ENCODE measurements around the gene CAMK2N2. TPM values are rescaled to one million over a fixed set of nuclear protein-coding genes. Genes with fewer than 3 reads are reported as not detected.

Gene CAMK2N2
- total RNA-seq, 1 experiment from 2014 or later, result 0.66 TPM

DNA sequence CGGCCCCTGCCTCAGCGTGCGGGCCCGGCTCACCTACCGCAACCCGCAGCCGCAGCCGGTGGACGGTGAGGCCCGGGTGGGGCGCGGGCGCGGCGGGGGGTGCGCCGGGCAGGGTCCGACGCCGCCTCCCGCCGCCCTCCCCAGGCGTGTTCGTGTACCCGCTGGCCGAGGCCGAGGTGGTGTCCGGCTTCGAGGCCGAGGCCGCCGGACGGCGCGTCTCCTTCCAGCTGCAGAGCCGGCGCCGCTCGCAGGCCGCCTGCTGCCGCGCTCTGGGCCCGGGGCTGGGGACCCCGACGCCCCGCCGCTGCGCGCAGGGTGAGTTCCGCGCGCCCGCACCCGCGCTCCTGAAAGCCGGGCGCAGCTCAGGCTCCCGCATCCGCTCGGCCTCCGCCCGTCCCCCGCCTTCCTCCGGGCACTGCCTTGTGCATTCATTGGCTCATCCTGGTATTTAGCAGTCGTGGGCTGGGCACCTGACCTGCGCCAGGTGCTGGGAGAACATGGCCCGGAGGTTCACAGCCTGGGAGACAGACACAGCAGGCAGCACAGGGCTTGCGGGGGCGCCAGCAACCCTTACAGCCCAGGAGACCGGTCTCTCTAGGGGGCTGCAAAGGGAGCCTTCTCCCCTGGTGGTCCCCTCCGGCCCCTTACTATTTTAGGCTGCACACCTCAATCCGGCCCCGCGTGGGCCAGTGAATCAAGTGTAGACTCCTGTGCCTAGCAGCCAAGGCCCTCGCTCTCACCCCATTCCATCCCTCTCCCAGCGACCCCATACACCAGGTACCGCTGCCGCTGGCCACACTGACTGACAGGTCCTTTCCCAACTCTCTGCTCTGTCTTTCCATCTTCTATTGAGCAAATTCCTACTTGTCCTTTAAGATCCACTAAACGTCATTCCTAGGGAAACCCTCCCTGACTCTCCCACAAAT is 30.5 kb downstream of the CAMK2N2 start:
- TF ChIP-seq, protein P1, sequence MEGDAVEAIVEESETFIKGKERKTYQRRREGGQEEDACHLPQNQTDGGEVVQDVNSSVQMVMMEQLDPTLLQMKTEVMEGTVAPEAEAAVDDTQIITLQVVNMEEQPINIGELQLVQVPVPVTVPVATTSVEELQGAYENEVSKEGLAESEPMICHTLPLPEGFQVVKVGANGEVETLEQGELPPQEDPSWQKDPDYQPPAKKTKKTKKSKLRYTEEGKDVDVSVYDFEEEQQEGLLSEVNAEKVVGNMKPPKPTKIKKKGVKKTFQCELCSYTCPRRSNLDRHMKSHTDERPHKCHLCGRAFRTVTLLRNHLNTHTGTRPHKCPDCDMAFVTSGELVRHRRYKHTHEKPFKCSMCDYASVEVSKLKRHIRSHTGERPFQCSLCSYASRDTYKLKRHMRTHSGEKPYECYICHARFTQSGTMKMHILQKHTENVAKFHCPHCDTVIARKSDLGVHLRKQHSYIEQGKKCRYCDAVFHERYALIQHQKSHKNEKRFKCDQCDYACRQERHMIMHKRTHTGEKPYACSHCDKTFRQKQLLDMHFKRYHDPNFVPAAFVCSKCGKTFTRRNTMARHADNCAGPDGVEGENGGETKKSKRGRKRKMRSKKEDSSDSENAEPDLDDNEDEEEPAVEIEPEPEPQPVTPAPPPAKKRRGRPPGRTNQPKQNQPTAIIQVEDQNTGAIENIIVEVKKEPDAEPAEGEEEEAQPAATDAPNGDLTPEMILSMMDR (IDR thresholded peaks at IDR 0.05; ENCODE audit: insufficient read depth in 1 of 2, low read depth in 1 of 2, low read length in 1 of 2, severe bottlenecking in 1 of 2, unreplicated experiment in 1 of 2), result no peak
- peaks cover 24% of the 10 kb centered on the region for H3K27me3 Mint-ChIP-seq (ENCODE audit: insufficient read depth, unreplicated experiment)
- ChIA-PET CTCF (no interaction called here), POLR2A (interaction anchor here (0.5 to 0.6 kb wide), 2 partner anchors 15 to 331 kb away, joined by 3 to 5 read pairs; partner anchors contain the start of gene EPHB3)
- Histone ChIP-seq H3K9me3 (no peaks in the 10 kb centered on the region), H3K4me1 (peaks cover 9% of the 10 kb centered on the region), H3K4me3 (ENCODE audit: low read depth, low read length) (peak overlapping the region; percentile 58), H3K27me3 (replicated peaks; ENCODE audit: control insufficient read depth, insufficient read depth, low read length) (peaks cover 5% of the 10 kb centered on the region), H3K36me3 (ENCODE audit: control insufficient read depth, insufficient read depth, low read length) (no peaks in the 10 kb centered on the region)
- BruUV-seq (replicated peaks), result no TSS peak
- peak overlapping the region; percentile 70 for H3K4me3 Mint-ChIP-seq (ENCODE audit: unreplicated experiment)
- no peaks in the 10 kb centered on the region for H3K9me3 Mint-ChIP-seq (ENCODE audit: unreplicated experiment)
- peaks cover 4% of the 10 kb centered on the region for H3K36me3 Mint-ChIP-seq (ENCODE audit: insufficient read depth, unreplicated experiment)
- H3K27ac Mint-ChIP-seq (ENCODE audit: unreplicated experiment), result no peak overlapping the region
- no peak for DNase-seq
- intact Hi-C loops (cut with micrococcal nuclease; ENCODE audit: unreplicated experiment), result loop anchor here (2.0 kb wide), 1 partner anchor 18 kb away; the partner anchor contains the start of genes ALG3 and EEF1AKMT4
- peaks cover 7% of the 10 kb centered on the region for H3K4me1 Mint-ChIP-seq (ENCODE audit: low read depth, unreplicated experiment)

DNA sequence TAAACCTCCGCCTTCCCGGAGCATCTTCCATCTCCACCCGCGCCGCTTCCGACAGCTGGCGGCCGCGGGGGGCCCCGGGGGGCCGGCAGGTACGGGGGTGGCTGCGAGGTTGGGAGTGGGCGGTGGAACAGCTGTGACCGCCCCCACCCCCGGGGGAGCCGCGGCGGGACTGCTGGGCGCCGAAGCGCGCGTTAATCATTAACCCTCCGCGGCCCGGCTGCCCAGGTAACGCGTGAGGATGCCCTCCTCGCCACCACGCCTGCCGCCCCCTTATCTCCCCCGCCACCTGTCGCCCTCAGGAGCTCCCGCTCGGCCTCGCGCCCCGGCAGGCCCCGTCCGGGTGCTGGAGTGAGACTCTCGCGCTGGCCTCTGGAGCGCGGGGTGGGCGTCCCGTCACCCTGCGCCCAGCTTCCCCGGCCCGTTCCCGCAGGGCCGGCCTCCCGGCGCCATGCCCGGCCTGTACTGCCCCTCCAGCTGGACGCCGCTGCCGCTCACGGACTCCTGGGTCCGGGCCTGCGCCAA is 31.2 kb downstream of the CAMK2N2 start:
- TF ChIP-seq, protein P1 (IDR thresholded peaks at IDR 0.05; ENCODE audit: insufficient read depth in 1 of 2, low read depth in 1 of 2, low read length in 1 of 2, severe bottlenecking in 1 of 2, unreplicated experiment in 1 of 2), result no peak
- peak overlapping the region; percentile 70 for H3K4me3 Mint-ChIP-seq (ENCODE audit: unreplicated experiment)
- no peaks in the 10 kb centered on the region for H3K9me3 Mint-ChIP-seq (ENCODE audit: unreplicated experiment)
- no peaks in the 10 kb centered on the region for H3K36me3 ChIP-seq (ENCODE audit: control insufficient read depth, insufficient read depth, low read length)
- ChIA-PET POLR2A (interaction anchor here (0.5 kb wide), 1 partner anchor 16 kb away, joined by 3 read pairs; no protein-coding TSS in a partner anchor), CTCF (no interaction called here)
- H3K27ac Mint-ChIP-seq (ENCODE audit: unreplicated experiment), result no peak overlapping the region
- H3K4me1 Mint-ChIP-seq (ENCODE audit: low read depth, unreplicated experiment), result peaks cover 7% of the 10 kb centered on the region
- peak overlapping the region; percentile 58 for H3K4me3 ChIP-seq (ENCODE audit: low read depth, low read length)
- H3K4me1 ChIP-seq, result peaks cover 9% of the 10 kb centered on the region
- peaks cover 4% of the 10 kb centered on the region for H3K36me3 Mint-ChIP-seq (ENCODE audit: insufficient read depth, unreplicated experiment)
- H3K27me3 ChIP-seq (replicated peaks; ENCODE audit: control insufficient read depth, insufficient read depth, low read length), result peaks cover 5% of the 10 kb centered on the region
- intact Hi-C loops (cut with micrococcal nuclease; ENCODE audit: unreplicated experiment), result loop anchor here (2.0 kb wide), 1 partner anchor 19 kb away; the partner anchor contains the start of genes ALG3 and EEF1AKMT4
- peak in 1 of 2 experiments; percentile 66 for DNase-seq
- no TSS peak for BruUV-seq (replicated peaks)
- H3K27me3 Mint-ChIP-seq (ENCODE audit: insufficient read depth, unreplicated experiment), result peaks cover 26% of the 10 kb centered on the region
- H3K9me3 ChIP-seq, result no peaks in the 10 kb centered on the region

DNA sequence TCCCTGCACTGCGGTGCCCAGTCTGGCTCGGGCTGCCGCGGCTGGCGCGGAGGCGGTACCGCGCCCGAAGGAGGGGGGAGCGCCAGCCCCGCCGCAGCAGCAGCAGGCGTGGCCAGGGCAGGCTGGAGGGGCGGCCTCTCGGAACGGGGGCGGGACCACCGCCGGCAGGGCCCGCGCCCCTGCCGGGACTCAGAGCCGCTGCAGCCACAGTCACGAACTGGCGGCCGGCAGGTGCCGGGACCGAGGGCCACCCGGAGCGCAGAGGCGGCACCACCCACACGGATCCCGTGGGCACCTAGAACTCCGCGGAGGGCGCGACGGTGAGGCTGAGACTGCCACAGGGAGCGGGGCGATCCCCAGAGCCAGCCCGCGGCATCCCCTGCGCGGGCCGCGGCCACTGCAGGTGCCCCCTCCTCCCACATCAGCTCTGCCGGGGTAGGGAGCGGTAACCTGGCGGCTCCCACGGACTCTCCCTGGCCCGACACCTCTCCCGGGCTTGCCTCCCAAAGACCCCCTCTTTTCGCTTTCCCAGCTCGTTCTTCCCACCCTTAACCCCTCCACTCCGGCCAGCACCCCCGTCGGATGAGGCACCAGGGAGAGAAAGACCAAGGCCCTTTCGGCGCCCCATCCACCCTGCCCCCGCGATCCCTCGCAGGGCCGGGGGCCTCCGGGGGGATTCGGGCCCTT is 31.8 kb downstream of the CAMK2N2 start, which contains the start of gene VWA5B2:
VWA5B2 (plus strand) TSS at position 192 of the 687 bp plus-strand sequence. CDS start 944 bp downstream, outside the sequence.
- peaks cover 4% of the 10 kb centered on the region for H3K36me3 Mint-ChIP-seq (ENCODE audit: insufficient read depth, unreplicated experiment)
- TF ChIP-seq, protein P1 (IDR thresholded peaks at IDR 0.05; ENCODE audit: insufficient read depth in 1 of 2, low read depth in 1 of 2, low read length in 1 of 2, severe bottlenecking in 1 of 2, unreplicated experiment in 1 of 2), result peak in 1 of 2 experiments; percentile 5
- intact Hi-C loops (cut with micrococcal nuclease; ENCODE audit: unreplicated experiment), result loop anchor here (2.0 kb wide), 2 partner anchors 19 to 43 kb away; partner anchors contain the start of genes ABCF3, ALG3 and EEF1AKMT4
- peak within 1 kb of the TSS; percentile 58 for H3K4me3 ChIP-seq (ENCODE audit: low read depth, low read length)
- H3K9me3 ChIP-seq, result no peaks in the 10 kb centered on the region
- DNase-seq, result peak; percentile 62 to 84
- peaks cover 5% of the 10 kb centered on the region for H3K27me3 ChIP-seq (replicated peaks; ENCODE audit: control insufficient read depth, insufficient read depth, low read length)
- no peak within 1 kb of the TSS for H3K27ac Mint-ChIP-seq (ENCODE audit: unreplicated experiment)
- CTCF ChIA-PET, result interaction anchor here (0.6 kb wide), 1 partner anchor 58 kb away, joined by 3 read pairs; no protein-coding TSS in a partner anchor
- no peaks in the 10 kb centered on the region for H3K36me3 ChIP-seq (ENCODE audit: control insufficient read depth, insufficient read depth, low read length)
- peaks cover 9% of the 10 kb centered on the region for H3K4me1 ChIP-seq
- POLR2A ChIA-PET, result no interaction called here
- H3K27me3 Mint-ChIP-seq (ENCODE audit: insufficient read depth, unreplicated experiment), result peaks cover 27% of the 10 kb centered on the region
- H3K4me1 Mint-ChIP-seq (ENCODE audit: low read depth, unreplicated experiment), result peaks cover 7% of the 10 kb centered on the region
- H3K9me3 Mint-ChIP-seq (ENCODE audit: unreplicated experiment), result no peaks in the 10 kb centered on the region
- H3K4me3 Mint-ChIP-seq (ENCODE audit: unreplicated experiment), result peak within 1 kb of the TSS; percentile 70
- no TSS peak for BruUV-seq (replicated peaks)

All from Caco-2 (cell line).